GM19238 (cell line): ENCODE results near the gene CDH13.

Experiments used
- DNase-seq: peaks from one replicate; pipeline ENCODE4 v3.0.0; 2011; ENCODE audit warnings: low spot score; ENCODE audit not compliant: insufficient read length

CDH13 gene

DNA sequence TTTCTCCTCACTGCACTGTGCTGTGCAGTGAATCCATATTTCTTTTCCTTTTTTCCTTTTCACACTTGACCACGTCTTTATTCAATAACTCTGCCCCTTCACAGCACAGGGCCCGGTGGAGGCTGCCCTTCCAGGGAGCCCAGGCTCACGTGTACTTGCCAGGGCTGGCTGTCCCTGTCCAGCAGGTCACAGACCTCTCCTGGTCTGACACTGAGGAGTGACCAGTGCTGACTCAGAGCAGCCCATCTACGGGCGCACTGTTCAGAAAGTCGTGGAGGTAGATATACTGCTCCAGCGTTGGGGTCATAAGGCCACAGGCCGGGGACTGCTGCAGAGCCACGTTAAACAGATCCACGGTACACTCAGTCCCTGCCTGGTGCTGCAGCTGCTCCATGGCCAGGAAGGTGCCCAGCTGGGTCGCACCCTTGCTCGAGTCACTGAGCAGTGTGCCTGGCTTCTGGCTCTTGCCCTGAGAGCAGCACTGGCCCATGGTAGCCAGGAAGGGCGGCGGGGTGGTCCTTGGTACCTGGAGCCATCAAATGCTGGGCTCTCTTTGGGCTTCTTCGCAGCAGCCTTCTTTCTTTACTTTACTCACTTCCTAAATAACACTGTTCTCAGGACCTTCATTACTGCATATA, 531.7 kb downstream of the CDH13 start:
- no peak for DNase-seq

DNA sequence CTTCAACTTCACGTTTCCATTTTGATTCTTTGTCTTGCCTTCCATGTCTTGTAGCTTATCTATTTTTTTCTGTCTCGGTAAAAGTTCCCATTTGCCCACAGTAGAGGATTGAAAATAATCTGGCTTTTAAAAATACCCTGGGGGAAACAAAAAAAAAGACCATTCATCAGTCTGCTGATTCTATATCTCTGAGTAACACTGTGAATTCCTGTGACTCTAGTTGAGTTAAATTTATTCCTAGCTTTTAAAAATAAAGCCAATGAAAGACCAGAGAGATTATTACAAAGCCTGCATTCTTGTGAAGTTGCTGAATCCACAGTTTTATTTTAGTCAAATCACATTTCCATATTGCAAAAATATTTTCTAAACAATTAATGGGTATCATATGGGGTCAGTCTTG, 532.3 kb downstream of the CDH13 start:
- no peak for DNase-seq

DNA sequence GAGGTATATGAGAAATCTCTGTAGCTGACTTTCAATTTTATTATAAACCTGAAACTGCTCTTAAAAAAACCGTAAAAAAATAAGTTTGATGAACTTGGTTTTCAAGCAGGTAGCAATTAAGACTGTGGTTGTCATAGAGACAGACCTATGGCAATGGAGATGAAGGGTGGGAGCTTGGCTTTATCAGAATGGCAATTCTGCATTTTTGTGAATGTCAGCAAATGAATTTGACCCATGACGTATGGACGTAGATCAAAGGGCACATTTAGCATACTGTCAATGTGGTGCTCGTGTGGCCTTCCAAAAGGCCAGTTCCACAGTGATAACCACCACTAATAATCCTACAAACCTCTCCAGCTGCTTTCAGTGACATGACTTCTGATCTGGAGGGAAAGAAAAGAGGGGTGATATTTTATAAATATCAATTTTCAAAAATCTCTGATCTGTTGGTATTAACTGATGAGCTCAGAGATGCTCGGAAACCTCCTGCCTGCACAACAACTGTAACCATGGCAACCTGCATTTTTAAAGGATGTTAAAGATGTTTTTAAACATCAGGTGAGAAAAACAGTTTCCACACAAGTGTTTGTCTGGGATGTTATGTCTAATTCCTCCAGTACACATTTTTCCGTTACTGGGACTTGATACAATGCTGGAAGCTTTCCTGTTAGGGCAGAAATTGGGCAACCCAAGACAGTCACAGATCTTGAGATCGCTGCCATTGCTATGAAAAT, 533.7 kb downstream of the CDH13 start:
- no peak for DNase-seq

DNA sequence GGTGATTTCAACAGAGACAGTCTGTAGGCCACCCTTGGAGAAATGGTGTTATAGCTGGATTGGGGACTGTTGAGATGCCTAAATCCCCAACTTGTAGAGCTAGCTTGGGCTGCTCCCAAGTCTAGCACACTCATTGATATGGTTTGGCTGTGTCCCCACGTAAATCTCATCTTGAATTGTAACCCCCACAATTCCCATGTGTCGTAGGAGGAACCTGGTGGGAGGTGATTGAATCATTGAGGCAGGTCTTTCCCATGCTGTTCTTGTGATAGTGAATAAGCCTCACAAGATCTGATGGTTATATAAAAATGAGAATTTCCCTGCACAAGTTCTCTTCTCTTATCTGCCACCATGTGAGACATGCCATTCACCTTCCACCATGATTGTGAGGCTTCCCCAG, 536.0 kb downstream of the CDH13 start:
- no peak for DNase-seq

DNA sequence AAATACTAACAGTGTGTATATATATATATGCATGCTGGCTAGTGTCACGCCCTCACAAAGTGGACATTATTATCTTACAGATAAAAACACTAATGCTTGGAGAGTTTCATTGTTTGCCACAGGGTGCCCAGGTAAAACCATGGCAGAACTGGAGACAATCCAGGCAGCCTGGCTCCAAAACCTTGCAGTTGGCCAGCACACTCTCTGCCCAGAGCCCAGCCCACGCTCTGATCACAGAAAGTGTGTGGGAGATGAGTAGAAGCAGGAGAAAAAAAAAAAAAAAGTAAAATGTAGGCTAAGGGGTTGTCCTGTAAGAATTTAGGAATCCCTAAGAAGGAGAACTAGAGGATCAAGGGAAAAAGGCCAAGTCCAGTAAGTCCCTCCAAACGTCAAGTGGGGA, 538.0 kb downstream of the CDH13 start:
- DNase-seq, result no peak

DNA sequence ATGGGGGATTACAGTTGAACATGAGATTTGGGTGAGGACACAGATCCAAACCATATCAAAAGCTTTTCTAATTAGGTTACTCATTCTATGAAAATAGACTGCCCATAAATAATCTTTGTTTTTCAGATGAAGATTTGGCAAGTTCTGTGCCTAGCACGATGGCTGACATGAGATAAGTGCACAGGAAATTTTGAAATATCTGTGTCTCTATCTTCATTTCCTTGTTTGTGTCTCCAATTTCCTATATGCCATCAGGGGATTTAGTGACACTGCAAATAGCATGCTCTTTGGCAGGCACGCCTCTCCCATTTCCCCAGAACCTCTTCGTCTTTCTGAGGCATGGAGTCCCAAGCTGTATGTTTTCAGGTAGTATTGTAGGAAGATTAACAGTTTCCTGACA, 544.6 kb downstream of the CDH13 start:
- DNase-seq, result no peak

DNA sequence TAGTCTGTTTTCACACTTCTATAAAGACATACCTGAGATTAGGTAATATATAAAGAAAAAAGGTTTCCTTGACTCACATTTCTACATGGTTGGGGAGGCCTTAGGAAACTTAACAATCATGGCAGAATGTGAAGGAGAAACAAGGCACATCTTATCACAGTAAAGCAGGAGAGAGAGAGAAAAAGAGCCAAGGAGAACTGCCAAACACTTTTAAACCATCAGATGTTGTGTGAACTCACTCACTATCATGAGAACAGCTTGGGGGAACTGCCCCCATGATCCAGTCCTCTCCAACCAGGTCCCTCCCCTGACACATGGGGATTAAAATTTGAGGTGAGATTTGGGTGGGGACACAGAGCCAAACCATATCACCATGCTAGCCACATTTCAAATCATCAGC, 547.9 kb downstream of the CDH13 start:
- no peak for DNase-seq

DNA sequence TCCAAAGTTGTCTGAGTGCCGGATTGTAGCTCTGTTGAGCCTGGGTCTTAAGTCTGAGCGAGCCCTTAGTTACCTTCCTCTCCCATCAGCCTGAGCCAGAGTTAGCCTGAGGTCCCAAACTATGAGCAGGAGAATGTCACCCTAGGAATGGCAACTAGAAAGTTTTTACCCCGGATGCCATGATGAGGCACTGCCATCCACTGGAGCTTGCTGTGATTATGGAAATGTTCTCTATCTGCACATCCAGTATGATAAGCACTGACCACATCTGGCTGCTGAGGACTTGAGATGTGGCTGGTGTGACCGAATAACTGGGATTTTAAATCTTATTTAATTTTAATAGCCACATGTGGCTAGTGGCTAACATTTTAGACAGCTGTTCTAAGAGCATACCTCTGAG, 550.0 kb downstream of the CDH13 start:
- no peak for DNase-seq

DNA sequence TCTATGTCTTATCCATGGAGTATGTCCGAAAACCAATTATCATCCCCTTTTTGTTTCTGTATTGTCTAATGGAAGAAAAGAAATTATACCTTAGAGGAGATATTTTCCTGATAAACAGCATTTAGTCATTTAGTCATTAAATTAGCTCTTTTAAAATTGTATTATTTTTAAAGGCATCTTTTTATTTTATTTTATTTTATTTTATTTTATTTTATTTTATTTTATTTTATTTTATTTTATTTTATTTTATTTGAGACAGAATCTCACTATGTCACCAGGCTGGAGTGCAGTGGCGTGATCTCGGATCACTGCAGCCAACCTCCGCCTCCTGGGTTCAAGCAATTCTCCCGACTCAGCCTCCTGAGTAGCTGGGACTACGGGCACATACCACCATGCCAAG, 559.1 kb downstream of the CDH13 start:
- DNase-seq, result no peak

DNA sequence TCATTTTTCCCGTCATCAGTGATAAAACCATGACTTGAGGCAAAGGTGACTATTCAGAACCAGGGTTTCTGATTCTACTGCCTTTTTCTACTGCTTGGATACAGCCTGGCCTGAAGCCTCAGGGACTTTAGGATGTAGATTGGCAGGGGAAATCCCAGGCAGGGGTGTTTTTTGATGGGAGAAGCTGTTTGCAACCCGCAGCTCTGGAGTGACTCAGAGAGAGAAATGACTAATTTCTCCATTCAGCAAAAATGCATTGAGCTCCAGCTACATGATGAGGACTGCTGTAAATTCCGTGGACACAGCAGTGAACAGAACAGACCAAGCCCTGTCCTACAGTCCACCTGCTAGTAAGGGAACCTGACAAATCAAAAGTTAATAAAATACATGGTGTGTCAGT, 560.6 kb downstream of the CDH13 start:
- no peak for DNase-seq

DNA sequence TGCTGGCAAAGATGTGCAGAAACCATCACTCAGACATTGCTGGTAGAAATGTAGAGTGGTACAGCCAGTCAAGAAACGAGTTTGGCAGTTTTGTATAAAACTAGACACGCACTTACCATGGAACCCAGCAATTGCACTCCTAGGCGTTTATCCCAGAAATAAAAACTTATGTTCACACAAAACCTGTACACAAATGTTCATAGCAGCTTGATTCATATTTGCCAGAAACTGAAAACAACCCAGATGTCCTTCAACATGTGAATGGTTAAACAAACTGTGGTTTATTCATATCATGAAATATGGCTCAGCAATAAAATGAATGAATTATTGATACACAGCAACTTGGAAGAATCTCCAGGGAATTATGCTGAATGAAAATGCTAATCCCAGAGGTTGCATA, 570.0 kb downstream of the CDH13 start:
- no peak for DNase-seq

DNA sequence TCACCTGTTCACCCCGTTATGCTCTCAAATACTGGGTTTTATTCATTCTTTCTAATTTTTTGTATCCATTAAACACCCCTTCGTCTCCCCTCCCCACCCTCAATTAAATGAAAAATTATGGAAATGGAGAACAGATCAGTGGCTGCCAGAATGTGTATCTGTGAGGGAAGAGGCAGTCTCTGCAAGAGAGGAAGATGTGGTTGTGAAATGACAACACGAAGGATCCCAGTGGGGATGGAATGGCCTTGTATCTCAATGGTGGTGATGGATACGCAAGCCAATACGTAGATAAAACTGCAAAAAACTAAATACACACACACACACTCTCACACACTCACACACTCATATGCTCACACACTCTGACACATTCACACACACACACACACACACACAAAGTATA, 570.7 kb downstream of the CDH13 start:
- no peak for DNase-seq

DNA sequence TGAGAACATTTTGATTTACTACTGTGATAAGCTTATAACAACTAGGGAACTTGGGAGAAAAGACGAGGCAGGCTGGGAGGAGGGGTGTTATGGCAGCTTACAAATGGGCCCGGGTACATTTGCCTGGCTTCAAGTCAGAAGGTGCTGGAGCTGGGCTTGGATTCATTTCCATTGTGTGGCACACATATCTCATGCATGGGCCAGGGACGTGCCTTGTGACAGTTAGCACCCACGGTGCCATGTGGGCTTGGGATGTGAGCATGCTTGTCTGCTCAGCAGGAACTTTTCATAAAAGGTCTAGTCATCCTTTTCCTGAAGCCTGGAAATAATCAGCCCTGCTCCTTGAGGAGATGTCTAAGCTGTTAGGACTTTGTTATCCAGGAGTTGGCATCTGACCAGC, 572.2 kb downstream of the CDH13 start:
- DNase-seq, result no peak

DNA sequence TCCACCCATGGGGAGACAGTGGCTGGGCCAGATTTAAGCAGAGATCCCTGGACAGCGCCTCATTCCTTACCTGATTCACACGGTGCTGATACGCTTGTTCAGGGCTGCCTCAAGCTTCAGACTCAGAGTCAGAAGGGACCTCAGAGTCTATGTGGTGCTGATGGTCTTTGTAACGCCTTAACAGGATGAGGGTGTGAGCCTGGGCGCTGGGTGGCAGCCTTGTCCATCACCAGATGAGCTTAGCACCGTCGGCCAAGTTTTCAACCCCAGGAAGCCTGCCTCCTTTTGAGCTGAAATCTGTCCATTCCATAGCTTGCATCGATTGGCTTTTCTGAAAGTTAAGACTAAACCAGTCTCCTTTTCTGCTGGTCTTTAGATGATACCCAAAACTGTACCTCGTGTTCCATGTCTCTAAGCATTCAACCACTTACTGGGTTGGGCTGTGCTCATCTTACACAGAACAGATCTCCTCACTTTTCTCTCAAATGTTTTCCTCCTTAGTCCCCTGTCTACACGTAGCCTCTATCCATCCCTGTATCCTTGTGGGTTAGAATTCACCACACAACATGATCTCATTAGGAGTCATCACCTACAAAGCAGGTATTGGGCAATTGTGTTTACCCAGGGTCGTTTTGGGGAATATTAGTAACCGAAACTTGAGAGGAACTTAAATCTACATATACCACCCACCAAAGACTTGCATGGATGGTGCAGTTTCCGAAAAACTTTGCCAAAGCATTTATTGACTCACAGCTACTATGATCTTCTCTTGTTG, 573.4 kb downstream of the CDH13 start:
- DNase-seq, result no peak

DNA sequence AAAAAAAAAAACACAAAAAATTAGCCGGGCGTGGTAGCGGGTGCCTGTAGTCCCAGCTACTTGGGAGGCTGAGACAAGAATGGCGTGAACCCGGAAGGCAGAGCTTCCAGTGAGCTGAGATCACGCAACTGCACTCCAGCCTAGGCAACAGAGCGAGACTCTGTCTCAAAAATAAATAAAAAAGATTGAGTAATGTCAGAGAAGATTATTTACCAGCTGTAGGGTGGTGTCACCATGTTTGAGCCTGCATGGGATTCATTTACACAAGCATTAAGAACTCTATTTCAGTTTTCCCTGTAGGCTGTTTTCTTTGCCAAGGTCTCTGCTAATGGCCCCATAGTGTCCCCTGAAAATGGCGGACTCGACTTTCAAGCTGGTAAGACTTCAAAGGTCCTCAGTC, 575.0 kb downstream of the CDH13 start:
- DNase-seq, result no peak

DNA sequence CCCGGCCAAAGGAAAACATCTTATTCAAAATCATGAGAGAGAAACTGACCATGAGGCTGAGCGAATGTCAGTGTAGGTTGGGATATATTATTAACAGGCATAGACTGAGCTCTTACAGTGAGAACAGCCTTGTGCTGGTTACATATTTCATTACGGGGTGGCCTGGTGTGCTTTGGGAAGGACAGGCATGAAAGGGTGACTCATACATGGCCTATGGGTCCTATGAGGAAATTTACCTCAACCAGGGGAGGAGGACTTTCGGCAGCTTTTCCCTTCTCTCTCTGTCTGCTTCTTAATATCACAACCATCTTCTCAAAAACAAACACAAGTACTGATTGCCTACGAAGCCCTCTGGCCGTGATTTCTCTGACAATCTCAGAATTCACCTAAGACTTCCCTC, 579.1 kb downstream of the CDH13 start:
- DNase-seq, result no peak

DNA sequence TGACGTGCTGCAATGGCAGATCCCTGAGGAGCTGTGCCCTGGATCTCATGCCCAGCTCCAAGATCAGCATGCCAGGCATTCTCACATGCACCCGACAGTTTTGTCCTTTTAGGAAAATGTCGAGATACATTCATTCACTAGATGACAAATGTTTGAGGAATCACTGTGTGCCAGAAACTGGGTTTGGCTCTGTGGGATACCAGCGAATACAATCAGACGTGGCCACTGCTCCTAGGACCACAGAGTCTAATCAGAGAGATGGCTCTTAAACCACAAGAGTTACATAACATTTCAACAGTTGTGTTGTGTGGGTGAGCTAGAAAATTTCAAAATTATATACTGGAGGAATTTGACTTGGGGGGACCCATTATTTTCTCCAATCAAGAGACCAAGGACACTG, 579.7 kb downstream of the CDH13 start:
- DNase-seq, result no peak

DNA sequence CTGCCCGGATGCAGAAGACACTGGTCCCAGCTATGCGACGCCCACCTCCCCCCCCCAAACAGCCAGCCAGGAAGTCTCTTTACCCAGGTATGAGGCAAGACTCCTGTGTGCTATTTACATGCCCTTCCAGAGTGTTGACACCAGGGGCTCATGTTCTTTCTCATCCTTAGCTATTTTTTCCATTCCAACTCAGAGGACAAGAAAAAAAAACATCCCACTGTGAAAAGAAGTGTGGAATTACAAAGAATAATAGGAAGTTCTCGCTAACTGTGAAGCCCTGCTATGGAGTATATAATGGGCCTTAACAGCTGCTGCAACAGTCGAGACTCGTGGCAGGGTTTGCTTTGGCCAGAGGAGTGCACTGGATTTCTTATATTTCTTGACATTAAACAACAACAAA, 584.9 kb downstream of the CDH13 start:
- no peak for DNase-seq

DNA sequence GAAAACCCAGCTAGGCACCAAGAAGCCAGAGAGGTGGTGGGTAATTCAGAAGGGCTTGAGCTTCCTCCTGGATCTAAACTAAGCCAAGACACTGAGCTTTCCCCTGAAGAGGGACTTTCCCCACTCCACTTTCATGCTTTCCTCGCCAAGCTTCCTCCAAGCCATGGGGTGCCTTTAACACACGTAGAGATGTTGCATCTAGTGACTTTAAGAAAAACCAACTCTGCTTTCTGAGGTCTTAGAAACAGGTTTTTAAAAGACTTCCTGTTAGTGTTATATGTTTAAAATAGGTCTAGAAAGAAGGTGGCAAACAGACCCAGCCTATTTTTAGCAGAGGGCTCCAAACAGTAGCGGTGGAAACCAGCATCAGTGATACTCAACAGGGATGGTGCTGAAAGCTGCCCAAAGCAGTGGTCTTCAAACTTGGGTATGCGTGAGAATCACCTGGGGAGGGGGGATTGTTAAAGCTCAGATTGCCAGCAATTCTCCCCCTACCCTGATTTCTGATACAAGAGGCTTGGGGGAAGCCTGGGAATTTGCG, 585.6 kb downstream of the CDH13 start:
- DNase-seq, result no peak

DNA sequence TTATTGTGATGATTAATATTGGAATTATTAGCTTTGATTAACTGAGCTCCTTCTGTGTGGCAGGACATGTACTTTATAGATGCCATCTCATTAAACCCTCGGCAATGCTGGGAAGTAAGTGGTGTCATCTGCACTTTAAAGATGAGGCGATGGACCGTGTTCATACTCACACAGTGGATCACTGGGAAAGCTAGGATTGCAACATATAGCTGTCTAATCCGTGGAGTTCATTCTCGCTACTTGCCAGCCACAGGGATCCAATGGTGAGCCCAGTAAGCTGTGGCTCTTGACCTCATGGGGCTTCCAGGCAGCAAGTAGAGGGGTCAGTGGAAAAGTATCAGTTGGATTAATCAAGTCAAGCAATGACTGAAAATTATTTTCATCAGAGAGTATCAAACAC, 587.9 kb downstream of the CDH13 start:
- no peak for DNase-seq

DNA sequence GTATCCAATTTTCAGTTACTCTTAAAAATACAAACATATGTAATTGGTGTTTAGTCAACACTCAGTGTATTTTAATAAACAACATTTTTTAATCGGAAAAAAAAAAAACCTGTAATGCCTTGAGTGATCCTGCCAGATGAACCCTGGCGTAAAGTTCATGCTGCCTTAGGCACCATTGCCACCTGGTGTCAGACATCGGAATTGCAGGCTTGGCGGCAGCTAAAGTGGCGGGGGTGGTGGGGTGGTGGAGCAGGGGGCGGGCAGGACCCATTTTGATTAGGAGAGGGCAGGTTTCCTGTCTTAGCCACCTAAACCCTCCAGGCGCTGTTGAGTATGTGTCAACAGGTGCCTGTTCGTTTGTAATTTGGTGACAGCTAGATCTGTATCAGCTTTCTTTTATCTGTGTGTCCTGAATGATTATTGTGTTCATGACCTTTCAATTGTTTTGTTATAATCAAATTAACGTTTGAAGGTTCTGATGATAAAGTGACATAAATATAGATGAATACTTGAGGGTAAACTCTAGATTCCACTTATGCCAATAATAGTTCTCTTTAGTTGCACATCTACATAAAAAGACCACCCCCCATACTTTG, 588.7 kb downstream of the CDH13 start:
- DNase-seq, result peak; percentile 27

DNA sequence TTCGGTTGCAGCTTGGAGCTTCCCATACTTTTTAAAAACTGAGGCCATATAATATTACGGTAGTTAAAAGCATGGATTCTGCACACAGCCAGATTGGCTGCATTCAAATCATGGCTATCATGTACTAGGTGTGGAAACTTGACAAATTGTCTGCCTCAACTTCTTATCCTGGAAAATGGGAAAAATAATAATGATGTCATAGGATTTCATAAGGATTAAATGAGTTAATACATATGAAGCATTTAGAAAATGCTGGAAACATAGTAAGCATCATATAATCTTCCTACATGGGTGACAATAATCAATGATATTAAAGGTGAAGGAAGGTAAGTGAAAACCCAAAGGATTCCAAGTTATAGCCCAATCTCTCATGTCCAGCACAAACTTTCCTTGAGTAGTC, 592.5 kb downstream of the CDH13 start:
- DNase-seq, result no peak
